BJ (cell line): ENCODE data around the gene ADAMTS12. TPM values are rescaled to one million over a fixed set of nuclear protein-coding genes. Genes with fewer than 3 reads are reported as not detected.

Experiments used
- CTCF ChIA-PET: fragments of 350-600 bp; formaldehyde crosslinking; extraction: SDS; loops from one replicate; lab custom pipeline; 2021; ENCODE audit warnings: antibody characterized with exemption, inconsistent platforms; lab: Yijun Ruan, JAX
- POLR2A ChIA-PET: fragments of 300-600 bp; sonication (Branson Sonifier 250); formaldehyde crosslinking; extraction: SDS; loops from one replicate; lab custom pipeline; 2021; ENCODE audit warnings: antibody characterized with exemption; lab: Charles Lee
- DNase-seq: peaks from one replicate; pipeline ENCODE4 v3.0.0-alpha.2; 2011; ENCODE audit warnings: low read depth
- H3K27me3 ChIP-seq: 2 replicates; pipeline ENCODE4 v1.6.0; 2011; ENCODE audit warnings: low read length; ENCODE audit not compliant: control insufficient read depth, insufficient read depth
- H3K36me3 ChIP-seq: 2 replicates; pipeline ENCODE4 v1.5.1; 2011; ENCODE audit warnings: low read length; ENCODE audit not compliant: control insufficient read depth, insufficient read depth
- H3K4me3 ChIP-seq: 2 replicates; pipeline ENCODE4 v1.5.1; 2011; ENCODE audit warnings: low read depth, mild to moderate bottlenecking, control low read depth, low read length
- polyA plus RNA-seq: library from polyadenylated mRNA; depleted of rRNA; stranded (reverse); fragments of >200 nt; gene quantifications from 2 replicates; pipeline ENCODE4 v1.2.3, GENCODE V29; 2011
- TF ChIP-seq, protein P1 (sequence below): IDR thresholded peaks from 2 replicates; pipeline ENCODE4 v1.5.1; 2011; ENCODE audit warnings: low read depth, mild to moderate bottlenecking, control low read depth, inconsistent platforms, low read length, moderate library complexity; ENCODE audit not compliant: insufficient read depth

Gene ADAMTS12
- polyA plus RNA-seq, 1 experiment, result 25.6 TPM

DNA sequence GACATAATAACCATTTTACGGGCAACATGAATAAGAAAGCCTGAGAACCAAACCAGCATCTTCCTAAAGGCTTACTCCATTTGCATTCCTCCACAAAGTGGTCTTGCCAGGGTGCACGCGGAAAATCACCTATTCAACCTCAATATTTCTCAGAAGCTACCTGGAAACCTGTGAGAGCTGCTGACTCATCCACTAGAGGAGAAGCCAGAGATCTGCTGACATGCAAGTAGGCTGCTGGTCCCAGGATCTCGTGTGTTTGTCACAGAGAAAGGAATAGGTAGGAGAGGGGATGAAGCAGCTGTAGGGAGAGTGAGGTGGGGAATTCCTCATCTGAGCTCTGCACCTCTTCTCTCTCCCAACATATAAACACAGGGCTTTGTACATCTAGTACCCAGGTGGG, 138.1 kb downstream of the ADAMTS12 start:
- no peak for DNase-seq
- ChIA-PET CTCF (no interaction called here), POLR2A (no interaction called here)
- H3K36me3 ChIP-seq, result no peaks in the 10 kb centered on the region; the same call in 1 of the 2 replicates
- no peaks in the 10 kb centered on the region for H3K27me3 ChIP-seq
- H3K4me3 ChIP-seq, result no peak overlapping the region
- TF ChIP-seq, protein P1, sequence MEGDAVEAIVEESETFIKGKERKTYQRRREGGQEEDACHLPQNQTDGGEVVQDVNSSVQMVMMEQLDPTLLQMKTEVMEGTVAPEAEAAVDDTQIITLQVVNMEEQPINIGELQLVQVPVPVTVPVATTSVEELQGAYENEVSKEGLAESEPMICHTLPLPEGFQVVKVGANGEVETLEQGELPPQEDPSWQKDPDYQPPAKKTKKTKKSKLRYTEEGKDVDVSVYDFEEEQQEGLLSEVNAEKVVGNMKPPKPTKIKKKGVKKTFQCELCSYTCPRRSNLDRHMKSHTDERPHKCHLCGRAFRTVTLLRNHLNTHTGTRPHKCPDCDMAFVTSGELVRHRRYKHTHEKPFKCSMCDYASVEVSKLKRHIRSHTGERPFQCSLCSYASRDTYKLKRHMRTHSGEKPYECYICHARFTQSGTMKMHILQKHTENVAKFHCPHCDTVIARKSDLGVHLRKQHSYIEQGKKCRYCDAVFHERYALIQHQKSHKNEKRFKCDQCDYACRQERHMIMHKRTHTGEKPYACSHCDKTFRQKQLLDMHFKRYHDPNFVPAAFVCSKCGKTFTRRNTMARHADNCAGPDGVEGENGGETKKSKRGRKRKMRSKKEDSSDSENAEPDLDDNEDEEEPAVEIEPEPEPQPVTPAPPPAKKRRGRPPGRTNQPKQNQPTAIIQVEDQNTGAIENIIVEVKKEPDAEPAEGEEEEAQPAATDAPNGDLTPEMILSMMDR, result no peak

DNA sequence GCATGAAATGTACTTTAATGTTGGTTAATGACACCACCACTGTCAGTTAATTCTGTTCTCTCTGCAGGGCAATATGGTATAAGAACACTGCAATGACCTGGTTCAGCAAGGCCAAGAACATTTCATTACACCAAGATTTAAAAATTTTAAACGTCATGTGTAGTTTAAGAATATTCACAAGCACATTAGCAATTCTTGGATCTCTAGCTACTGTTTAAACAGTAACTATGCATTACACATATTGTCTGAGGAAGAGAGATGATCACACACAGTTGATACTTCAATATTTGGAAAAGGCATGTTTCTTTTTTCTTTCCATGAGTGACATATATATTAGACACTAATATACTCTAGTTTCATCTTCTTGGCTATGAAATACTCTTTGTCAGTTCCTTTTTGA, 143.0 kb downstream of the ADAMTS12 start:
- Histone ChIP-seq H3K4me3 (no peak overlapping the region), H3K36me3 (no peaks in the 10 kb centered on the region; the same call in 1 of the 2 replicates), H3K27me3 (no peaks in the 10 kb centered on the region)
- POLR2A ChIA-PET, result no interaction called here
- CTCF ChIA-PET, result no interaction called here
- TF ChIP-seq, protein P1, result no peak
- DNase-seq, result no peak

DNA sequence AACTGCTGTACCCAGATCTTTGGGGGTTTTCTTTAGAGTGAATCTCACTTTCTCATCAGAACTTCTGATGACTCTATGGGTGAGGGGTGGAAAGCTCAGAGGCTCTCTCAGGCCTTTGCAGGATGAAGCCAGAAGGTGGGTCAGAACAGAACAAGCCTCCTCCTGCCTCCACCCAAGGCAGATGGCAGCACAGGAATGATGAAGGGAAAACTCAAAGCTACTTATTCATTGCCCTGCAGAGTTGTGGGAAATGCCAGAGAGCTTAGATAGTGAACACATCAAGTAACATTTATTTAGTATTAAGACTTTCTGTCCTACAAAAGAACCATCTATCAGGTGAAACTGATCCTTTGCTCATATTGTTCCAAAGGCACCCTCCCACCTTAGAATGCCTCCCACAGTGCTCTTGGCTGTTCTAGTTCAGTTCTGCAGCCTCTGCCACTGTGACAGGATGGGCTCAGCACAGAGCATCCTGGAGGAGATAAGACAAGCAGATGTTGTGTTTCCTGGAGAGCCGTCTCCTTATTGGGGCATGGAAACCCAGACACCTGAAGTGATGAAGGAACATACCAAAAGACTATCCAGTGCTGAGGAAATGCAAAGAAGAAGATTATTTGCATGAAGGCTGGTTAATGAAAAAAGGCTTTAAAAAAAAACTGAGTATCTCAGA, 146.6 kb downstream of the ADAMTS12 start:
- no peak for DNase-seq

DNA sequence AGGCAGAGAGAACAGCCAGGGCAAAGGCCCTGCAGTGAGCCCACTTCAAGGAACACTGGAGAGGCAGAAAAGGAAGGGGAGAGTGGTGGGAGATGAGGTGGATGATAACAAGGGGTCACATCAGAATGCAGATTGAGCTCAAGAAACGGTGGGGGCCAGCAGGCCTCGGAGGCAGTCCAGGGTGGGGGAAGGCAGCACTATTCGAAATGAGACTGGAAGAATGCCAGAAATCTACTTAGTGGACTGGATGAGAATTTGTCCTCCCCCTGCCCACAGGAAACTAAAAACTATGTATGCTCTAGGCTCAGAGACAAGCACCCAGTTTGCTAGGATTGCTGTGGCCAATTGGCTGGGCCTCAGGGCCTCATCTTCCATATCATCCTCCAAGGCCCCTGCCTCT, 148.7 kb downstream of the ADAMTS12 start:
- POLR2A ChIA-PET, result no interaction called here
- CTCF ChIA-PET, result interaction anchor here (0.6 to 1.3 kb wide), 5 partner anchors 10 to 1915 kb away, joined by 3 to 4 read pairs (median 3); no protein-coding TSS in a partner anchor
- TF ChIP-seq, protein P1, result no peak

More for the DNA sequence above, 146.6 kb downstream of the ADAMTS12 start:
- ChIA-PET POLR2A (no interaction called here), CTCF (no interaction called here)
- H3K27me3 ChIP-seq, result no peaks in the 10 kb centered on the region
- peaks cover 1% of the 10 kb centered on the region; the same call in 1 of the 2 replicates for H3K36me3 ChIP-seq
- H3K4me3 ChIP-seq, result no peak overlapping the region
- TF ChIP-seq, protein P1, result no peak

DNA sequence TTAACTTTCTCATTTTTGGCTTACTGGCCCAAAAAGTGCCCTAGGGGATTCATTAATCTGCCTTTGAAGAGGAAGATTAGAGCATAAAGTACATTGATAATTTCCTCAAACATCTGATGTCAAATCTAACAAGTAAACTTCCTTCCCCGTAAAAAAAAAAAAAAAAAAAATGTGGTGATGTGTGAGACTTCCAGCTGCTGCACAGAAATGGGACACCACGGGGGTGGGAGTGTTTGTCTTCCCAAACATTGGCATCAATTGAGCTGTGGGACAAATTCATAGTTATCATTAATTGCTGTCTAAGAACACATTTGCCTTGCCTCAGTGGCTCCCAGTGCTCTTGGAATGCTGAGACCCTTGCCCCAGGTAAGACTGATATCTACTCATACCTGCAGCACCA, 149.6 kb downstream of the ADAMTS12 start:
- H3K36me3 ChIP-seq, result peaks cover 1% of the 10 kb centered on the region; the same call in 1 of the 2 replicates
- DNase-seq, result no peak
- H3K27me3 ChIP-seq, result no peaks in the 10 kb centered on the region
- H3K4me3 ChIP-seq, result no peak overlapping the region
- CTCF ChIA-PET, result interaction anchor here (0.7 to 1.3 kb wide), 3 partner anchors 79 to 228 kb away, joined by 3 read pairs; no protein-coding TSS in a partner anchor
- POLR2A ChIA-PET, result interaction anchor here (0.6 kb wide), 1 partner anchor 18 kb away, joined by 3 read pairs; no protein-coding TSS in a partner anchor
- TF ChIP-seq, protein P1, result no peak

More for the DNA sequence above, 148.7 kb downstream of the ADAMTS12 start:
- Histone ChIP-seq H3K4me3 (no peak overlapping the region), H3K36me3 (peaks cover 1% of the 10 kb centered on the region; the same call in 1 of the 2 replicates), H3K27me3 (no peaks in the 10 kb centered on the region)
- DNase-seq, result no peak
